Retinal pigment epithelial cell (primary cell): ENCODE data around the gene LSP1.
"Not testable (repeated sequence)": the region's sequence is repeated elsewhere in the genome, so short reads cannot be mapped to it uniquely, and the experiment has no call there.

Source experiments
- DNase-seq: peaks from one replicate; pipeline ENCODE4 v3.0.0-alpha.2; 2010; ENCODE audit warnings: low read depth
- H3K4me3 ChIP-seq: 2 replicates; pipeline ENCODE4 v1.5.1; 2011; ENCODE audit warnings: mild to moderate bottlenecking, low read length, control low read depth, moderate library complexity
- CTCF ChIP-seq: conservative IDR thresholded peaks from 2 replicates; pipeline ENCODE4 v1.5.1; 2011; ENCODE audit warnings: low read depth, low read length, control low read depth, inconsistent platforms

Gene LSP1

GRCh38 chr11:1875093-1875850 lies 22.4 kb downstream of the LSP1 start:
- TF ChIP-seq CTCF = no peak

GRCh38 chr11:1875851-1876301 lies 23.0 kb downstream of the LSP1 start:
- not testable (repeated sequence) for DNase-seq

More at GRCh38 chr11:1875093-1875850, 22.4 kb downstream of the LSP1 start:
- no peak for DNase-seq
- H3K4me3 ChIP-seq = no peak overlapping the region

DNA sequence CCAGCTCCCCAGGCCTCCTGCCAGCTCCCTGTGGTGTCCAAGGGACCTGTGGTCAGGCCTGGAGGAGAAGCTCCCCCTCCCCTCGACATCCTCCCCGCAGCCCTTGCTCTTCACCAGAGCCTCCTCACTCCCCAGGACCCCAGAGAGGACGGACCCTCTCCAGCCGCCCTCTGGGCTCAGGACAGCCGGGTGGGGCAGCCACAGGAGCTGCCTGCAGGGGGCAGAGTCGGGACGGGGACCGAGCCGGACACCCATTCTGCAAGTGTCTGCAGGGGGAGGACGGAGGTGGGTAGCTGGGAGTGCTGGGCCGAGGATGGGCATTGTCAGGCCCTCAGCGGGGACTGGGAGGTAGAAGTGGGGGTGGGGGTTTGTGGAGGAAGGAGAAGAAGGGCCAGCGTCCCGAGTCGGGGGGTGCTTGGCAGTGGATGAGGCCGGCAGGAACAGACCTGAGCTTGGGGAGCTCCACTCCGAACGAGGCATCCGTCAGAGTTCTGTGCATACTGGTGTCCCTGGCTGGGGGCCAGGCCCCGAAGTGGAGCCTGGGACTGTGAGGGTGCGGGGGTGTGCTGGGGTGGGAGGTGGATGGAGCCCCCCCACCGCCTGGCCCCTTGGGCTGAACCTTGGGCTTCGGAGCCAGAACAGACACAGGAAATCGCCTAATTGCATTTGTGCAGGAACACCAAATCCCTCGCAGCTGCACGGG lies 23.6 kb downstream of the LSP1 start:
- peak; percentile 53 for TF ChIP-seq CTCF
- no peak for DNase-seq

More at GRCh38 chr11:1875851-1876301, 23.0 kb downstream of the LSP1 start:
- H3K4me3 ChIP-seq = not testable (repeated sequence)

GRCh38 chr11:1877211-1878136 lies 24.6 kb downstream of the LSP1 start:
- no peak overlapping the region for H3K4me3 ChIP-seq
- no peak for TF ChIP-seq CTCF
- DNase-seq = no peak

More for the DNA sequence above, 23.6 kb downstream of the LSP1 start:
- H3K4me3 ChIP-seq = no peak overlapping the region

DNA sequence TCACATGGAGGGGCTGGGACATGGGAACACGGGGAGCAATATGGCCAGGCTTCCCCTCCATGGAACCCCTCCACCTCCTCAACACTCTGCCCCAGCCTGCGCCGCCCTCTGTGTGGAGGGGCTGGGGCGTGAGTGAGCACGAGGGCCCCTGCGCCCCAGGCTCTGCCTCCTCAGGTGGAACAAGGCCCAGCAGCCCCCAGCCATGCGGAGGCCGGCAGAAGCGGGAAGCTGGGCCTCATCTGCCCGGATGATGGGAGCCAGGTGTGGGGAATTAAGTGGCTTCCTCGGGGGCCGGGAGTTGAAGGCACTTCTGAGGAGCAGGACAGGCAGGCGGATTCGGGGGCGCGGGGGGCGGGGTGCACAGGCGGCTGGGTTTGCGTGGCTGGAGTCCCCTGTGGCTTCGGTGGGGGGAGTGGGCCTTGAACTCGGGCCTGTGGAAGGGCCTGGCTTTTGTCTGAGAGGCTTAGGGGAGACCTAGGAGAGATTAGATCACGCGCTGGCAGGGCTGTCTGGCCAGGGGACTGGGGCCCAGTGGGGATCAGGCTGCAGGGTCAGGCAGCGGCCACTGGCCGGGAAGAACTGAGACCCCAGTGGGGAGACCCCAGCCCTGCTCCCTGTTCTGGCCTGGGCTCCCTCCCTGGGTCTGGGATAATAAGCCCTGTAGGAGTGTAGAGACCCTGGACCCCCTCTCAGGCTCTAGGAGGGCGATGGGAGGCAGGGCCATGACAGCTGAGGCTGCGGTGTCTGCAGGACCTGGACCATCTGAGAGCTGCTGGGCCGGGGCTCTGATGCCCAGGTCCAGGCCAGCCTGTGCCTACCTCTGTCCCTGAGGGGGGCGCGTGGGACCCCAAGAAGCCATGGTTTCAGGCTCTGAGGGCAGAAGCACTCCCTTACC lies 25.5 kb downstream of the LSP1 start:
- no peak for TF ChIP-seq CTCF
- DNase-seq = no peak
- no peak overlapping the region for H3K4me3 ChIP-seq

DNA sequence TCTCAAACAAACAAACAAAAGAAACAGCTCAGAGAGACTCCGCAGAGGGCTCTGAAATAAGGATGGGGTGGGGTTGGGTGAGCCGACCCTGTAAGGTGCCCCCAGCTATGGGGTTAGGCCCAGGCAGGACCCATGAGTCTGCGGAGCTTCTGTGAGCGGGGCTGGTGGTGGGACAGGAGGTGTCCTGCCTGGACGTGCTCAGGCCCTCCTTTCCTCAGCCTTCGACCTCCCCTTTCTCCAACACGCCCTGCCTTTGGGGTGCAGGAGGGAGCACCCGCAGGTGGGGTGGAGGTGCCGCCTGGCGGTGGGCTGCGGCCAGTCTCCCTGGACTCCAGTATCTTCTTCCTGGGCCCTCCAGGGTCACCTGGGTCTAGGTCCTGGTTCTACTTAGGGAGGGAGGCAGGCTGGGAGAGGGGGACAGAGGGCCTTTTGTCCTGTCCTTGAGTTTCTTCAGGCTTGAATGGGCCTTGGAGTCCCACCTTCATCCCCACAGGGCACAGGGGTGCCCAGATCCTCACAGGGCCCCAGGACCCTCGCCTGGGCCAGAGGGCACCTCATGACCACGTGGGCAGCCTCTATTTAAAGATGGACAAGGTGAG lies 26.6 kb downstream of the LSP1 start:
- no peak for DNase-seq
- TF ChIP-seq CTCF = no peak
- H3K4me3 ChIP-seq = no peak overlapping the region
